ENCODE data around the gene WDR64. TPM values are rescaled to one million over a fixed set of nuclear protein-coding genes. Genes with fewer than 3 reads are reported as not detected.
"Not testable (repeated sequence)": the region's sequence is repeated elsewhere in the genome, so short reads cannot be mapped to it uniquely, and the experiment has no call there.

WDR64 gene
- polyA plus RNA-seq, 4 donors, result 0.23 to 0.42 (median 0.33) TPM

DNA sequence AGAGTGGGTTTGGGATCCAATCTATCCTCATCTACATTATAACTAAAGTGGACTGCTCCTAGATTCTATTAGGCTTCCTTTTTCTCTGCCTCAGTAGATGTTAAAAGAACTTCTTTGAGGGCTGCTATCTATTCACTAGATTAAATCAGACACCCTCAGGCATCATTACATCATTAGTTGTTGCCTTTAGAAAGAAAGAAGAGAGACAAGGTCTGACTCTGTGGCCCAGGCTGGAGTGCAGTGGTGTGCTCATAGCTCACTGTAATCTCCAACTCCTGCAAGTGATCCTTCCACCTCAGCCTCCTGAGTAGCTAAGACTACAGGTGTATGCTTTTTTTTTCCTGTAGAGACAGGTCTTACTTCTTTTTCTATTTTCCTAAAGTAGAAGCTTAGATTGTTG, 124.8 kb downstream of the WDR64 start:
- DNase-seq (ENCODE audit: low read depth in 4 of 4, low spot score in 3 of 4), result no peak

DNA sequence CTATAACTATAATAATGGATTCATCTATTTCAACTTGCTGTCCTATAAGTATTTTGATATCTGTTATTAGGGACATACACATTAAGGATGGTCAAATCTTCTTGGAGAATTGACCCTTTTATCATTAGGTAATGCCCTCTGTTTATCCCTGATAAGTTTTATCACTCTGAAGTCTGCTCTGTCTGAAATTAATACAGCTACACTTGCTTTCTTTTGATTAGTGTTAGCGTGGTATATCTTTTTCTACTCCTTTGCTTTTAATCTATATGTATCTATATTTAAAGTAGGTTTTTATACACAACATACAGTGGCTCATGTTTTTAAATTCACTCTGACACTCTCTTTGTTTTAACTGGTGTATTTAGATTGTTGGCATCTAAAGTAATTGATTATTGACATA, 126.0 kb downstream of the WDR64 start:
- DNase-seq (ENCODE audit: low read depth in 4 of 4, low spot score in 3 of 4), result no peak

DNA sequence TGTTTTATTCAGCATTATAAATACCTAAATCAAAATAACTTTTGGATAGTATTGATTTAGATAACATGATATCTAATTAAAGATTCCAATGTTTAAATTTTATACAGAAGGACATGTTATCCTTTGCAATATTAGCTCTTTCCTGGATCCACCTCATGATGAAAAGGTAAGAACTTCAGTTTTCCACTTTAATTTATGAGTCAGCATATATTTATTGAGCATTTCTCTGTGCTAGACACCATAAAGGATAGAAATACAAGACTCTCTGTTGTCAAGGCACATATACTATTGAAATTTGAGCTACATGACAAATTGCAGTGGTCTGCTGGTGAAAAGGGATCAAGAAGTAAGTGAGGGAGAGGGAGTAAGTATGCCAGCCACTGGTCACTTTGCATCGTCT, 127.8 kb downstream of the WDR64 start:
- DNase-seq (ENCODE audit: low read depth in 4 of 4, low spot score in 3 of 4), result no peak

DNA sequence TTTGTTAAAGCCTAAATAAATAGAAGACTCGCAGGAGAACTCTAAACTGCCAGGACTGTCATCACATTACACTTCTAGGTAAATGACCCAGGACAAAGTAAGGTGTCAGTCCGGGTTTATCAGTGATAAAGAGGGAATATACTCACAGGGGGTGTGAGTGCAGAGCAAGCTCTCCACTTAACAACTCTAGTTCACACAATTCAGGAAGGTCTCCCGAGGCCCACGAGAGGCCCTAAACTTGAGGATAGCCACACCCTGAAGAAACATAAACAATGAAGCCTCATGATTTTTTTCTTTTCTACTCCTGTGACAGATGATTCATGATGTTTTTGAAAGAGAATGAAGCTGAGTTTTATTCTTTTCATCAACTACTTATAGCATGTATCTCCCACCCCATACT, 130.3 kb downstream of the WDR64 start:
- no peak for DNase-seq (ENCODE audit: low read depth in 4 of 4, low spot score in 3 of 4)

DNA sequence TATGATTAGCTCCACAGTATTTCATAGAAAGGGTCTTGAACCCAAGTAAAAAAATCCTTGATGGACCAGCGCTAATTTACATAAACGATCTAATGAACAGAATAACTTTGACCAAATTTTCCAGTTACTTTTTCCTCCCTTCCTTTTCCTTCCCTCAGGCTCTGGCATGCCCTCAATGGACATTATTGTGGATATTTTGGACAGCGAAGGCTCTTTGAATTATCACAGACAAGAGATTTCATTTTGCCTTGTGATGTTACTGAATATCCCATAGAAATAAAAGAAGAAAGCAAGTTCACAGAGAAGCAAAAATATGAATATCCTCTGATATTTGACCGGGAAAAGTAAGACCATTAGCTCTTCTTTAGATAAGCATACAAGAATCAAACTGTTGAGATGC, 135.6 kb downstream of the WDR64 start:
- DNase-seq (ENCODE audit: low read depth in 4 of 4, low spot score in 3 of 4), result no peak

DNA sequence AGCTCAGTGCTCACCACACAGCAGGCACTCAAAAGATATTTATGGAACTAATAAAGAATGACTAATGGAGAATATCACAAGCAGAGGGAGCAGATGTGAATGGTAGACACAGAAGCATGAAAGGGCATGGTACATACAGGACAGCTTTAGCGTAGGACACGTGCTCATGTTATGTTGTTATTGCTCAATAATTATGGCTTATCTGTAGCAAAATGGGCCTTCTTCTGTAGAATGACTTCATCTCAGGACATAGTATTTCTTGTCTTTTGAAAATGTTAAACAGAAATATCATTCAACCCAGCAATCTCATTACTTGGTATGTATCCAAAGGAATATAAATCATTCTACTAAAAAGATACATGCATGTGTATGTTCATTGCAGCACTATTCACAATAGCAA, 137.0 kb downstream of the WDR64 start:
- DNase-seq (ENCODE audit: low read depth in 4 of 4, low spot score in 3 of 4), result no peak

DNA sequence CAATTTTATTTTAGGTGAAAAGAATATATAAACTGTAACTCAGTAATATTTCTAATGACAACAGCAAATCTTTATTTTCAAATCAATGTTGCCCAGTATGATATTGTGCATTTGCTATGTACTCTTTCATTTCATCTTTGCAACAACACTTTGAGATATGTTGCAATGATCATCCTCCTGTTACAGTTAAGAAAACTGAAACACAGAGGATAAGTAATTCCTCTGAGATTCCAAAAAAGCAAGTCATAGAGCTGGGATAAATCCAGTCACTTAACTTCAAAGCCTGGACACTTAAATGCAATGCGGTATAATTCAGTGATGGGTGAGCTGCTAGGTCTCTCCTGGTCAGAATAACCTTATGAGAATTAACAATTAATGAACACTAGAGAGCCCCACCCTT, 147.3 kb downstream of the WDR64 start:
- DNase-seq (ENCODE audit: low read depth in 4 of 4, low spot score in 3 of 4), result no peak

DNA sequence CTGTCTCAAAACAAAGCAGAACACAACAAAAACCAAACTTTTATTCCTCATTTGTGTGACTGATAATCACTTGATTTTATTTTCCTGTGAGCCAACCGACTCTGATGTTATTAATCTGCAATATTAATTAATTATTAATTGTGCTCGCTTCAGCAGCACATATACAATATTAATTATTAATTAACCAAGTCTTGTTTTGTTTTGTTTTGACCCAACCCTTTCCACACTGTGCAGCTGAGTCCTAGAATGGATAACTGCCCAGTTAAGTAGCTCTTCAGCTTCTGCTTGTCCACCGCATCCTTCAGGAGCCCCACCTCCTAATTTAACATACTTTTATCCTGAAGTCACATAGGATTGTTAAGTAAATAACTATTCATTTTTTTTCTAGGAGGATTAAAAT, 148.6 kb downstream of the WDR64 start:
- DNase-seq (ENCODE audit: low read depth in 4 of 4, low spot score in 3 of 4), result no peak

DNA sequence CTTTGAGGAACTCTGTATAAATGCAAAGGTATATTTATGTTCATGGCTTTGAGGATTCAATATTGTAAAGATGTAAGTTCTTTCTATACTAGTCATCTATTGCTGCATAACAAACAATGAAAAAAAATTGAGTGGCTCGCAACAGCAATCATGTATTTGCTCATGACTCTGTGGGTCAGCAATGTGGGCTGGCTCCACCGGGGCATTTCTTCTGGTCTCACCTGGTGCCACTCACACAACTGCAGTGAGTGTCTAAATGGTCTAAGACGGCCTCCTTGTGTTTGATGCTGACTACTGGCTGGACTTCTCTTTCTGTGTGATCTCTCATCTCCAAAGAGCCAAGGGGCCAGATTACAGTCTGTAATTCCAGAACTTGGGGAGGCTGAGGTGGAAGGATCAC, 150.8 kb downstream of the WDR64 start:
- no peak for DNase-seq (ENCODE audit: low read depth in 4 of 4, low spot score in 3 of 4)

DNA sequence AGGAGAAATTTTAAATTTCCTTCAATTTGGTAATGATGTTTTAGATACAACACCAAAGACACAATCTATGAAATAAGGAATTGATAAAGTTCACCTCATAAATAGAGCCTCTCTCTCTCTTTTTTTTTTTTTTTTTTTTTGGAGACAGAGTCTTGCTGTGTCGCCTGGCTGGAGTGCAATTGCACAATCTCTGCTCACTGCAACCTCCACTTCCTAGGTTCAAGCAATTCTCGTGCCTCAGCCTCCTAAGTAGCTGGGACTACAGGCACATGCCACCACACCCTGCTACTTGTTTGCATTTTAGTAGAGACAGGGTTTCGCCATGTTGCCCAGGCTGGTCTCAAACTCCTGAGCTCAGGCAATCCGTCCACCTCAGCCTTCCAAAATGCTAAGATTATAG, 152.6 kb downstream of the WDR64 start:
- DNase-seq (ENCODE audit: low read depth in 4 of 4, low spot score in 3 of 4), result not testable (repeated sequence)

DNA sequence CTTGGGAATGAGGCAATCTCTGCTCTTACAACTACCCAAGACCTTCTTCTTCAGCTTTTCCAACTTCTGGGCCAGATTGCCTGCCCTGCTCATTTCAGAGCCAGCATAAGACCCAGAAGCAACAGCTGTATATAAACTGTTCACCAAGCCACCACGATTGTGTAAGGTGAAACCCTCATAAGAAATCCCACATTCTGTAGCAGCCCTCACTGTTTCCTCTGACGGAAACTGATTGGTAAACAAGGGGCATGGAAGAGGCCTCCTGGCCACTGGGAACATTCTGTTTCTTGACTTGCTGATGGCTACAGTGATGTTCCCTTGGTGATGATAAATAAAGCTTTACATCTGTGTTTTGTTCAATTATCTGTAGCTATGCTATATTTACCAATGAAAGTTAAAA, 156.2 kb downstream of the WDR64 start:
- no peak for DNase-seq (ENCODE audit: low read depth in 4 of 4, low spot score in 3 of 4)

DNA sequence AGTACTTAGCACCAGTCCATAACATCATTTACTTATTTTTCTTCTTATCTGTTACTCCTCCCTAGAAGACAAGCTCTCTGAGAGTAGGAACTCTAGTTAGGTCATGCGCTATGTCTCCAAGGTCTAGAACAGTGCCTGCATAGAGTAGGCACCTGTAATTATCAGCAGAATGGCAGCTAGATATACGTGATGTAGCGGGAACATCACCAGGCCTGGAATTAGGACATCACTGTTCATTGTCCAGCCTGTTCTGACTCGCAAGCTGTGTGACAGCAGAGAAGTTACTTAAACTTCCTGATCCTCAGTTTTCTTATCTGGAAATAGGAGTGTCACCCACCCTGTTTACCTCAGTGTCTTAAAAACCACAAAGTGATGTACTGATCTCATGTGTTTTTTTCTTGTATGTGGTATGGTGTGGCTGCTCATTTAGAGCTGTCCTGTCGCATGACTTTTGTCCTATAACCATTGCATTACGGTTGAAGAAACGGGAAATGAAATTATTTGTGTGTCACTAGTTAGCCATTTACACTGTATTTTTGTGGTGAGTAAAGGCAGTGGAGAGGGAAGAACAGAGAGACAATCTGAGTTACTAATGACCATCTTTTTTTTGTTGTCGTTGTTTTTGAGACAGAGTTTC, 158.8 kb downstream of the WDR64 start:
- no peak for DNase-seq (ENCODE audit: low read depth in 4 of 4, low spot score in 3 of 4)

DNA sequence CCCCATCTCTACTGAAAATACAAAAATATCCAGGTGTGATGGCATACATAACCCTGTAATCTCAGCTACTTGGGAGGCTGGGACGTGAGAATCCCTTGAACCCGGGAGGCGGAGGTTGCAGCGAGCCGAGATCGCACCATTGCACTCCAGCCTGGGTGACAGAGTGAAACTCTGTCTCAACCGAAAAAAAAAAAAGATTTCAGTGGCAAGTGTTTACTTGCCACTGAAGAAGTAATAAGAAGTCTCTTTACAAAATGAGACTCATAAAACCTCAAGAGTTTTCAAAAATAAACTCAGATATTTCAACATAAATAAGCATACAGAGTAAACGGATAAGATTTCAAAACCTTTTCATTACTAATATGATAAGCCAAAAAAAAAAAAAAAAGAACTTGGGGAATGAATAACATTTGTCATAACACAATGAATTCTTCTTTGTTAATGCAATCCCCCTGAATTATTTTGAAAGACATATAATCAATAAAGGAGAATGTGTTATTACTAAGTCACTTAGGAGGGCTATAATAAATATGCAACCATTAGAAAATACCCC, 161.8 kb downstream of the WDR64 start:
- DNase-seq (ENCODE audit: low read depth in 4 of 4, low spot score in 3 of 4), result no peak

DNA sequence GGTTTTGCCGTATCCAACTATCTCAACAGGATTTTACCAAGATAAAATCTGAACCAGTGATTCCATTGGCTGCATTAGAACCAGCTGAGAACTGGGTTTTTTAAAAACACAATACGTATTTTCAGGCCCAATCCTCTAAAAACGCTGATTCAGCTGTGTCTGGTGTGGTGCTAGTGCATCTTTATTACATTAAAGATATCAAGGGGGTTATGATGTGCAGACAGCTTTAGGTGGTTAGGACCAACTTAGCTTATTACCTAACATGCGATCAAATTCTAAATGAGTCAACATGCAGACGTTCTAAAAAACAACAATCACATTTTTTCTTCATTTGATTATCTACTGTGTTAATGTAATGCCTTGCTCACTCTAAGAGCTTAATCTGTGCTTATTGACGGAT, 163.9 kb downstream of the WDR64 start:
- DNase-seq (ENCODE audit: low read depth in 4 of 4, low spot score in 3 of 4), result no peak

DNA sequence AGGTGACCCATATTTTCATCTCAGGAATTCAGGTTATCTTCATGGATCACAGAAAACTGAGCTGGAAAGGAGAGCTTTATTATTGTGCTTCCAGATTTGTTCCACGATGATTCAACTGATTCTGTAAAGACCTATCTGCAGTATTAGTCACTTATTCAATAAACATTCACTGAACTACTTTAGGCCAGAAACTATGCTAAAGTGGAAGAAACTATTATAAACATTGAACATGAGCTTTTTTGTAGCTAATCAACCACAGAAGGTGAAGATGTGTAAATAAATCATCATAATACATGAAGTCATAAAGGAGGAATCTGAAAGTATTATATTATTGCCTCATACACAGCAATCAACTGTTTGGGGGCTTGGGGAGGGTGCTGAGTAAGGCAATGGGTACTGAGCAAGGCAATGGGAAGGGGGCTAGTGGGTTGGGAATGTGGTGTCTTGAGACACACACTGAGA, 165.3 kb downstream of the WDR64 start:
- DNase-seq (ENCODE audit: low read depth in 4 of 4, low spot score in 3 of 4), result no peak

DNA sequence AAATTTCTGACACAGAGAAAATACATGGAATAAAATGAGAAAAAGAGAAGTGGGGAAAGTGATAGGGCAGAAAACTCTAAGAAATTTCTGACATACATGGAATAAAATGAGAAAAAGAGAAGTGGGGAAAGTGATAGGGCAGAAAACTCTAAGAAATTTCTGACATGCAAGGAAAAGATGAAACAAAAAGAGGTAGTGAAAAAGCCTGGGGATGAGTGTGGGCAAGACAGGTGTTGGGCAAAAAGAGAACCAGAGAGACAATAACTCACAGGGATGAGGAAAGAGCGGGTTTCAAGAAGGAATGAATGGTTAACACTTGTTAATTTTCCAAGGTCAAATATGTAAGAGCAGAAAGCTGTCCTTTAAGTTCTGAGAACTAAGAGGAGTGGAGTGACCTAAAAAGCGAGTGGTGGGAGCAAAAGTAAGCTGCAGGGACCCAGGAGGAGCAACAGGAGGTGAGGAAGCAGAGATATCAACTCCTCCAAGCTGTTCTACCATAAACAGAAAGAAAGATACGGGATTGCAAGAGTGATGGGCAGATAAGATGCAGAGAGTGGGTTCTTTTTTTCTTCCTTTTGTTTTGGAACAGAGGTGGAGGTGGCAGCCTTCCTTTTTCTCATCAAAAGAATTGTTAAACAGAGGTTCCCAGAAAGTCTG, 166.0 kb downstream of the WDR64 start:
- DNase-seq (ENCODE audit: low read depth in 4 of 4, low spot score in 3 of 4), result no peak

DNA sequence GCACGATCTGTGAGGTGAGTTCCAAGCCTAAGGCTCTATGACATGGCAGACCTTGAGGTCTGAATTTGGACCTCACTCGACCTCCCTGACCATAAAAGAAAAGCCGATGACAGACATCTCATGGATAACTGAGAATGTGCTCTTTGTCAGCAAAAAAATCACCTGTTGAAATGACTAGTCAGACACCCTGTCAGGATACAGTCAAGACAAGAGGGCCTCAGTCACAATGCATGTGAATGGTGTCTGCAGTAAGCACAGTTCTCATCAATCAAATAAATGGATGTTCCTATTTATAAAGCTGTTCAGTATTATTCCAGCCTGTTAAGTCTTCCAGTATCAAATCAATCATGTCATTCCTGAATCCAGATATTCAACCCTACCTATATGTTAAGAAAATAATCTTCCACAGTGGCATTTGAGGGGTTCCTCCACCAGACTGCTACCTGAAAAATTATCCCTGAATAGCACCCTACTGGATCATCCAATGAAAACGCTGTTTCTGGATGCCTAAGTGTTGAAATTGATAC, 167.3 kb downstream of the WDR64 start:
- DNase-seq (ENCODE audit: low read depth in 4 of 4, low spot score in 3 of 4), result no peak

DNA sequence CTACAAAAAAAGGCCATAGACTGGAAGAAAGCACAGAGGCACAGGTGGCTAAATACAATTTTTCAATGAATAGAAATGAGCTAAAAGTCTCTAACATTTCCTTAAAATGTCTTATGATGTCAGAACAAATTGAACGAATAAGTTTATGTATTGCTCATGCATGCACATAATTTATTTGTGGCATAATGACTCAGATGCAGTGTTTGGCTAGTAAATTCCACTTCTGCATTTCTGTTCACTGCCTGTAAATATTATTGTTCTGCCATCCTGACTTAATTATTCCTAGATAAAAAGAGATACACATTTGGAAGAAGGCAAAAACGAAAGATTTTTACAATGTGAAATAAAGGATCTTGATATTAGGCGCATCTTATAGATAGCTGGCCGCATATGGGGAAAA, 169.3 kb downstream of the WDR64 start:
- DNase-seq (ENCODE audit: low read depth in 4 of 4, low spot score in 3 of 4), result no peak

DNA sequence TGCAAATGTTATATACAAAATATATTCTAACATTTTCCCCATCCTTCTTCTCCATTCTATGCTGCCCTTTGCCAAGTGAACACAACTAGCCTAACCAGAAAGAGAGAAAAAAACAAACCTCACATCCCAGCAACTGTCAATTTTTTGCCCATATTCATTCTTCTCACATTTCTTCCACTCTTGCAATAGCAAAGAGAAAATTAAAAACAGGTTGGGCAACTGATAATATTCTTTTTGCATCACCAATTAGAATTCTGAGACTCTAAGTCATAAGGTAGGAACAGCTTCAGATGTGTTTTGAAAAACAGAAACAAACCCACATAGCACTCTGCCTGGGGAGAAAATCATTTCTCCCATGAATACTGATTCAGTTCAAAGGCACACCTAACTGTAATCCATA, 170.8 kb downstream of the WDR64 start:
- DNase-seq (ENCODE audit: low read depth in 4 of 4, low spot score in 3 of 4), result no peak

DNA sequence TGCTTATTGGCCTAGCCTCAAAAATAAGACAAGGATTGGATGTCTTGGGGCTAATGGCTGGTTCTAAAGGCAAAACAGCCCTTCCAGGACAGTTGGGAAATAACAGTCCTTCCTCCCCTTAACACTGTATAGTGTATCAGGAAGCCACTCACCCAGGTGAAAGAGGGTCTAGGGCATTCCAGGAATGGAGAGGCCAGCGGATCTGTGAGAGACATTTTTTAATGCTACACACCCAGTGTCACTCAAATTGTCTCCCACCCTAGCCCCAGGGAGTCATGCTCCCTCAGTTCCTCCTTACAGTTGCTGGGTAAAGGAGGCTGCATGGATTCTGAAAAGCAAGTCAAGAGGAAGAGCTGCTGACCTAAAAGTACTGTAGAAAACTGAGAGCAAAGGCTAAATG, 171.8 kb downstream of the WDR64 start:
- no peak for DNase-seq (ENCODE audit: low read depth in 4 of 4, low spot score in 3 of 4)

DNA sequence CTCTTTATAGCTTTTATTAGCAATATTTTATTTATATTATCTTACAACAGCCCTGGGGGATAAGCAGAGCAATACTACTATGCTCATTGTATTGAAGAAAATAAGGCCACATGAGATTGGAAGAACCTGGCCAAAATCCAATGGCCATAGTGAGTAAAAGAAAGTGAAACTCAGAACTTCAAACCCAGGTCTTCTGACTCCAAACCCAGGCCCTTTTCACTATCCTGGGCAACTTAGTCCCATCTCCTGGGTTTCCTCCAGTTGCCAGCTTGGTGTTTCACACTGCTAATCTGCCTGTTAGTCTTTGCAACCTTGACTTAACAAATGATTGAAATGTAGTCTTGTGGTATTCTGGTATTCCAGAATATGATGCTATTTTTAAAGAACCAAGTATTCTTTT, 173.5 kb downstream of the WDR64 start:
- no peak for DNase-seq (ENCODE audit: low read depth in 4 of 4, low spot score in 3 of 4)

DNA sequence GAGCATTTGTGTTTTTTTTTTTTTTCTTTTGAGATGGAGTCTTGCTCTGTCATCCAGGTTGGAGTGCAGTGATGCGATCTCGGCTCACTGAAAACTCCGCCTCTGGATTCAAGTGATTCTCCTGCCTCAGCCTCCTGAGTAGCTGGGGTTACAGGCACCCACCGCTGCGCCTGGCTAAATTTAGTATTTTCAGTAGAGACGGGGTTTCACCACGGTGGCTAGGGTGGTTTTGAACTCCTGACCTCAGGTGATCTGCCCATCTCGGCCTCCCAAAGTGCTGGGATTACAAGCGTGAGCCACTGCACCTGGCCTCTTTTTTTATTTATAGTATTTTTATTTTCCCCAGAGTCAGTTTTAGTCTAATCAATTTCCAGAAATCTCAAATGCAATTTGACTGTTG, 174.5 kb downstream of the WDR64 start:
- DNase-seq (ENCODE audit: low read depth in 4 of 4, low spot score in 3 of 4), result not testable (repeated sequence)

All from left renal pelvis (tissue), 4 donors.